ENCODE data around the gene SLC27A3. TPM values are rescaled to one million over a fixed set of nuclear protein-coding genes. Genes with fewer than 3 reads are reported as not detected.
A peak's percentile ranks its signal among the peaks of the same experiment; 100 is the strongest.

Gene SLC27A3
- total RNA-seq, 1 experiment from 2014 or later: 14.4 TPM

- H3K4me2 ChIP-seq: peak overlapping the region; percentile 39
- no peaks in the 10 kb centered on the region for H3K36me3 ChIP-seq (ENCODE audit: low read depth)
- POLR2A ChIA-PET (ENCODE audit: unreplicated experiment): no interaction called here
- TF ChIP-seq, protein P1, sequence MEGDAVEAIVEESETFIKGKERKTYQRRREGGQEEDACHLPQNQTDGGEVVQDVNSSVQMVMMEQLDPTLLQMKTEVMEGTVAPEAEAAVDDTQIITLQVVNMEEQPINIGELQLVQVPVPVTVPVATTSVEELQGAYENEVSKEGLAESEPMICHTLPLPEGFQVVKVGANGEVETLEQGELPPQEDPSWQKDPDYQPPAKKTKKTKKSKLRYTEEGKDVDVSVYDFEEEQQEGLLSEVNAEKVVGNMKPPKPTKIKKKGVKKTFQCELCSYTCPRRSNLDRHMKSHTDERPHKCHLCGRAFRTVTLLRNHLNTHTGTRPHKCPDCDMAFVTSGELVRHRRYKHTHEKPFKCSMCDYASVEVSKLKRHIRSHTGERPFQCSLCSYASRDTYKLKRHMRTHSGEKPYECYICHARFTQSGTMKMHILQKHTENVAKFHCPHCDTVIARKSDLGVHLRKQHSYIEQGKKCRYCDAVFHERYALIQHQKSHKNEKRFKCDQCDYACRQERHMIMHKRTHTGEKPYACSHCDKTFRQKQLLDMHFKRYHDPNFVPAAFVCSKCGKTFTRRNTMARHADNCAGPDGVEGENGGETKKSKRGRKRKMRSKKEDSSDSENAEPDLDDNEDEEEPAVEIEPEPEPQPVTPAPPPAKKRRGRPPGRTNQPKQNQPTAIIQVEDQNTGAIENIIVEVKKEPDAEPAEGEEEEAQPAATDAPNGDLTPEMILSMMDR (conservative IDR thresholded peaks at IDR 0.05): no peak
- TF ChIP-seq EZH2 (IDR thresholded peaks at IDR 0.05; ENCODE audit: low read depth): no peak
- CTCF ChIA-PET: interaction anchor here (0.6 kb wide), 1 partner anchor 93 kb away, joined by 4 read pairs; no protein-coding TSS in a partner anchor
- no peak overlapping the region for H3K27ac ChIP-seq
- no peaks in the 10 kb centered on the region for H3K9me2 ChIP-seq (ENCODE audit: insufficient read depth)
- DNase-seq: peak in 1 of 2 experiments; percentile 73
- H3K4me1 ChIP-seq (replicated peaks; ENCODE audit: insufficient read depth): peaks cover 15% of the 10 kb centered on the region
- no TSS peak for BruUV-seq (replicated peaks)
- H3K27me3 ChIP-seq (ENCODE audit: insufficient read depth, low read depth): no peaks in the 10 kb centered on the region
- H4K20me1 ChIP-seq (ENCODE audit: insufficient read depth): no peaks in the 10 kb centered on the region
- H3F3A ChIP-seq (ENCODE audit: insufficient read depth, low read depth): peaks cover 12% of the 10 kb centered on the region; the same call in 1 of the 2 replicates
- peak overlapping the region; percentile 73 for H2AFZ ChIP-seq
- no peak overlapping the region for H3K4me3 ChIP-seq
- H3K9me3 ChIP-seq (ENCODE audit: insufficient read depth, low read depth): no peaks in the 10 kb centered on the region
- no peaks in the 10 kb centered on the region for H3K79me2 ChIP-seq (ENCODE audit: low read depth)
- intact Hi-C loops (cut with micrococcal nuclease; ENCODE audit: unreplicated experiment): no loop called here
These were observed 15.9 kb downstream of the SLC27A3 start for GRCh38 chr1:153790966-153791647.

GRCh38 chr1:153791648-153792253 lies 16.5 kb downstream of the SLC27A3 start:
- ChIA-PET POLR2A (ENCODE audit: unreplicated experiment) (no interaction called here), CTCF (no interaction called here)
- peak overlapping the region; percentile 39 for H3K4me2 ChIP-seq
- no peaks in the 10 kb centered on the region for H3K9me2 ChIP-seq (ENCODE audit: insufficient read depth)
- H2AFZ ChIP-seq: no peak overlapping the region
- no peaks in the 10 kb centered on the region for H3K36me3 ChIP-seq (ENCODE audit: low read depth)
- no peaks in the 10 kb centered on the region for H4K20me1 ChIP-seq (ENCODE audit: insufficient read depth)
- H3K27ac ChIP-seq: no peak overlapping the region
- intact Hi-C loops (cut with micrococcal nuclease; ENCODE audit: unreplicated experiment): no loop called here
- H3F3A ChIP-seq (ENCODE audit: insufficient read depth, low read depth): peaks cover 12% of the 10 kb centered on the region; the same call in 1 of the 2 replicates
- no peaks in the 10 kb centered on the region for H3K27me3 ChIP-seq (ENCODE audit: insufficient read depth, low read depth)
- H3K4me1 ChIP-seq (replicated peaks; ENCODE audit: insufficient read depth): peaks cover 15% of the 10 kb centered on the region
- no TSS peak for BruUV-seq (replicated peaks)
- H3K9me3 ChIP-seq (ENCODE audit: insufficient read depth, low read depth): no peaks in the 10 kb centered on the region
- no peaks in the 10 kb centered on the region for H3K79me2 ChIP-seq (ENCODE audit: low read depth)
- DNase-seq: no peak
- TF ChIP-seq EZH2 (IDR thresholded peaks at IDR 0.05; ENCODE audit: low read depth): no peak
- TF ChIP-seq, protein P1 (conservative IDR thresholded peaks at IDR 0.05): no peak
- no peak overlapping the region for H3K4me3 ChIP-seq

DNA sequence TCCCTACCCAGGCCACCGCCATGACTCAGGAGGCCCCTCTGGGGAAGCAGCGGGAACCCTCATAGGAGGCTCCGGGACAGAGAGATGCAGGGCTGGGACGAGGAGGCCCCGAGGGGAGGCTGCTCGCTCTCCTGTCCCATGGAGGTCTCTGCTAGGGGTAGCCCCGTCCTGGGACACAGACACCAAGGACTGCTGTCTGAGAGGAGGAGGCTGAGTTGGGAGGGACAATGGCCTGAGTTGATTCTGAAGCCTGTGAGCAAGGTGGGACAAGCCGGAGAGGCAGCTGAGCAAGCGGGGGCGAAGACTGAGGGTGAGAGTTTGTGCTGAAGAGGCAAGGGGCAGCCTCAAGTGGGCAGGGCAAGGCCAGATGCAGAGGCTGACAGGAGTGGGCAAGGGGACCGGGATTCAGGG lies 17.4 kb downstream of the SLC27A3 start:
- DNase-seq: no peak
- Histone ChIP-seq H3K9me3 (ENCODE audit: insufficient read depth, low read depth) (no peaks in the 10 kb centered on the region), H3F3A (ENCODE audit: insufficient read depth, low read depth) (peaks cover 12% of the 10 kb centered on the region; the same call in 1 of the 2 replicates), H3K27ac (no peak overlapping the region), H3K4me2 (no peak overlapping the region), H2AFZ (no peak overlapping the region), H3K36me3 (ENCODE audit: low read depth) (no peaks in the 10 kb centered on the region), H3K79me2 (ENCODE audit: low read depth) (no peaks in the 10 kb centered on the region), H3K27me3 (ENCODE audit: insufficient read depth, low read depth) (no peaks in the 10 kb centered on the region), H4K20me1 (ENCODE audit: insufficient read depth) (no peaks in the 10 kb centered on the region), H3K4me1 (replicated peaks; ENCODE audit: insufficient read depth) (peaks cover 15% of the 10 kb centered on the region), H3K9me2 (ENCODE audit: insufficient read depth) (no peaks in the 10 kb centered on the region), H3K4me3 (no peak overlapping the region)
- TF ChIP-seq EZH2 (IDR thresholded peaks at IDR 0.05; ENCODE audit: low read depth): no peak
- TF ChIP-seq, protein P1 (conservative IDR thresholded peaks at IDR 0.05): no peak
- CTCF ChIA-PET: interaction anchor here (0.6 kb wide), 1 partner anchor 1461 kb away, joined by 3 read pairs; no protein-coding TSS in a partner anchor
- POLR2A ChIA-PET (ENCODE audit: unreplicated experiment): no interaction called here
- no TSS peak for BruUV-seq (replicated peaks)
- intact Hi-C loops (cut with micrococcal nuclease; ENCODE audit: unreplicated experiment): no loop called here
